Mucosa of rectum (tissue), 2 donors: Measurements from ENCODE around the gene PEX26.
"Not testable (repeated sequence)": the region's sequence is repeated elsewhere in the genome, so short reads cannot be mapped to it uniquely, and the experiment has no call there.

Source experiments
- H3K27ac ChIP-seq, 2 donors: one replicate each; pipeline ENCODE4 v1.7.0; 2013; ENCODE audit warnings: inconsistent platforms in 2 of 2, low read depth in 2 of 2, low read length in 2 of 2
- H3K27me3 ChIP-seq, 2 donors: one replicate each; pipeline ENCODE4 v1.7.0; 2013; ENCODE audit warnings: low read length in 2 of 2; ENCODE audit not compliant: control insufficient read depth in 2 of 2, insufficient read depth in 2 of 2
- H3K36me3 ChIP-seq, 2 donors: one replicate each; pipeline ENCODE4 v1.7.0; 2013; ENCODE audit warnings: low read length in 2 of 2; ENCODE audit not compliant: control insufficient read depth in 2 of 2, insufficient read depth in 2 of 2
- H3K4me1 ChIP-seq, 2 donors: one replicate each; pipeline ENCODE4 v1.7.0; 2013; ENCODE audit warnings: low read length in 2 of 2, mild to moderate bottlenecking in 1 of 2; ENCODE audit not compliant: control insufficient read depth in 2 of 2, insufficient read depth in 2 of 2
- H3K4me3 ChIP-seq, 2 donors: one replicate each; pipeline ENCODE4 v1.7.0; 2013; ENCODE audit warnings: low read length in 2 of 2
- H3K9ac ChIP-seq, 2 donors: one replicate each; pipeline ENCODE4 v1.7.0; 2013; ENCODE audit warnings: low read length in 2 of 2, low read depth in 1 of 2, mild to moderate bottlenecking in 1 of 2
- H3K9me3 ChIP-seq, 2 donors: one replicate each; pipeline ENCODE4 v1.7.0; 2013; ENCODE audit warnings: low read length in 2 of 2; ENCODE audit not compliant: control insufficient read depth in 2 of 2
- donor health status: healthy.
- donor health status: Normal muscosa, but diverticular disease.

Gene PEX26

DNA sequence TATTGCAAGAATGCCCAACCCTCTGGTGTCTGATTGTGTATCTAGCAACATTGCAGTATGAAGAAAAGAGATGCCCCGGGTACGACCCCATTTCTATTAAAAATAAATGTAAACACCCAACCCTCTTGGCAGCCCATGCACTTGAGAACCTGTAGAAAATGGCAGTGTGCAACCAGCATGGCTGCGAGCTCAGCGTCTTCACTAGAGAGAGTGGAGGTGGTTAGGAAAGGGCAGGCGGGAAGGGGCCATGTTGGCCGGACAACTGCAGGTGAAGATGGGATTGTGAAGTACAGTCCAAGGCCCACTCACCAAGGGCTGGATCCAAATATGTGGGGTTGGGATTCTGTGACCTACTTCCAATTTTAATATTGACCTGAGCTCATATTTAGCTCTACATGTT is 15.9 kb downstream of the PEX26 start:
- Histone ChIP-seq H3K4me1 (peaks cover 23 to 25% of the 10 kb centered on the region in 2 donors), H3K27me3 (no peaks in the 10 kb centered on the region), H3K9ac (no peak overlapping the region), H3K4me3 (no peak overlapping the region), H3K27ac (no peak overlapping the region), H3K9me3 (no peaks in the 10 kb centered on the region), H3K36me3 (peaks cover 8 to 14% of the 10 kb centered on the region in 2 donors)

- Histone ChIP-seq H3K9ac (no peak overlapping the region), H3K27me3 (no peaks in the 10 kb centered on the region), H3K9me3 (no peaks in the 10 kb centered on the region), H3K27ac (no peak overlapping the region), H3K4me3 (no peak overlapping the region), H3K36me3 (peaks cover 0 to 4% of the 10 kb centered on the region in 2 donors), H3K4me1 (peaks cover 17 to 18% of the 10 kb centered on the region in 2 donors)
These were observed 17.5 kb downstream of the PEX26 start for GRCh38 chr22:18095101-18095805.

DNA sequence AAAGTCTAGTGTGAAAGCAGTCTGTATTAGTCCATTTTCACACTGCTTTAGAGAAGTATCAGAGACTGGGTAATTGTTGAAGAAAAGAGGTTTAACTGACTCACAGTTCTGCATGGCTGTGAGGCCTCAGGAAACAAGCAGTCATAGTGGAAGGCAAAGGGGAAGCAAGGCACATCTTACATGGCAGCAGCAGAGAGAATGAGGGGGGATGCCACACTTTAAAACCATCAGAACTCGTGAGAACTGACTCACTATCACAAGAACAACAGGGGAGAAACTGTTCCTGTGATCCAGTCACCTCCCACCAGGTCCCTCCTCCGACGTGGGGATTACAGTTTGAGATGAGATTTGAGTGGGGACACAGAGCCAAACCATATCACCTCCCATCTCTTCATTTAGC is 19.0 kb downstream of the PEX26 start:
- no peak overlapping the region for H3K9ac ChIP-seq
- H3K27ac ChIP-seq = no peak overlapping the region
- H3K4me3 ChIP-seq = no peak overlapping the region
- H3K4me1 ChIP-seq = peaks cover 6 to 7% of the 10 kb centered on the region in 2 donors
- no peaks in the 10 kb centered on the region for H3K9me3 ChIP-seq
- H3K36me3 ChIP-seq = peaks cover 0 to 6% of the 10 kb centered on the region in 2 donors
- no peaks in the 10 kb centered on the region for H3K27me3 ChIP-seq

GRCh38 chr22:18100781-18101180 is 23.0 kb downstream of the PEX26 start:
- Histone ChIP-seq H3K9ac (no peak overlapping the region), H3K4me3 (no peak overlapping the region), H3K4me1 (no peaks in the 10 kb centered on the region), H3K36me3 (peaks cover 0 to 11% of the 10 kb centered on the region in 2 donors), H3K27me3 (no peaks in the 10 kb centered on the region), H3K9me3 (no peaks in the 10 kb centered on the region), H3K27ac (no peak overlapping the region)

DNA sequence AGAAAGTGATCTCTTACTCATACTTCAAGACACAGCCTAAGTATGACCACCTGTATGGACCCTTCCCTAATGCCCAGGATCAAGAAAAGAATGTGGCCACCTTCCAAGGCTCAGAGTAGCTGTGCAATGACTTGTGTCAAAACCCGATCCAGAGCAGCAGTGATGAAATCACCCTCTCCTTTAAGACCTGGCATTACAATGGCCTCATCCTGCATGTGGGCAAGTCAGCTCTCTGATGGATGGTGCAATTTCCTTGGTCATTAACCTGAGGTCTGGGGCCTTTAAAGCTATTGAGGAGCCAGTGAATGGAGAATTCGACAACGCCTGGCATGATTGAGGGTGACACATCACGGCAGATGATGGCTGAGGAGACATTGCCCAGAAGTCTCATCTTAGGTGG is 23.7 kb downstream of the PEX26 start:
- Histone ChIP-seq H3K27me3 (no peaks in the 10 kb centered on the region), H3K4me1 (no peaks in the 10 kb centered on the region), H3K9ac (no peak overlapping the region), H3K27ac (no peak overlapping the region), H3K4me3 (no peak overlapping the region), H3K9me3 (no peaks in the 10 kb centered on the region), H3K36me3 (peaks cover 0 to 11% of the 10 kb centered on the region in 2 donors)

DNA sequence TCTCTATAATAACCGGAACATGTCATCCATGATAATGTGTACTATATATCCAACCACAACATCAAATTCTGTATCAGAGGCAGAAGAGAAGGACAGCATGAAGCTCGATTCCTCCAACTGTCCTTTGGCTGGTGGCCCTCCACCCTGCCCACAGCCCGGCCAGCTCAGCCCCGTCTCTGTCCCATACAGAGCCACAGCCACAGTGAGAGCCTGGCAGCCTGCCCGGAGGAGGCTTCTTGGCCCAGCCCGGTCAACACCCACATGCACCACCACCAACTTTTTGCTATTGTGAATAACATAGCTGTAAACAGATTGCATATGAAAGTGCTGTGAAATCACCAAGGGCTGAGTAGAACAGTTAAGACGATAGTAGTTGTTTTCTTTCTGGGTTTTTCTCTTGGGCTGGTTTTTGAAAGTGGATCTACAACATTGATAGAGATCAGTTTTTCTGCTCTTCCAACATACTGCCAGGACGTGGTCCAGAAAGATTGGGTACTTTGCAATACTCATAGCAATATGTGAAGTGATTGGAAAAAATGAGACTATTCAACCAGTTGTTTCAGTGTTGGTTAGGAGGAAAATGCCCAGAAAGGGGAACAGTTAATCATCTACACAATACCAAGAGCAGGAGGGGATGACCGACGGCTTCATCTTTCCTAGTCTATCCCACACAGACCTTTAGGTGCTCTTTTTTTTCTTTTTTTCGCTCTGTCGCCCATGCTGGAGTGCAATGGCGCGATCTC is 25.9 kb downstream of the PEX26 start:
- H3K27ac ChIP-seq = no peak overlapping the region
- no peaks in the 10 kb centered on the region for H3K9me3 ChIP-seq
- peaks cover 0 to 11% of the 10 kb centered on the region in 2 donors for H3K36me3 ChIP-seq
- H3K9ac ChIP-seq = no peak overlapping the region
- no peak overlapping the region for H3K4me3 ChIP-seq
- H3K27me3 ChIP-seq = peaks cover 0 to 5% of the 10 kb centered on the region in 2 donors
- H3K4me1 ChIP-seq = no peaks in the 10 kb centered on the region

DNA sequence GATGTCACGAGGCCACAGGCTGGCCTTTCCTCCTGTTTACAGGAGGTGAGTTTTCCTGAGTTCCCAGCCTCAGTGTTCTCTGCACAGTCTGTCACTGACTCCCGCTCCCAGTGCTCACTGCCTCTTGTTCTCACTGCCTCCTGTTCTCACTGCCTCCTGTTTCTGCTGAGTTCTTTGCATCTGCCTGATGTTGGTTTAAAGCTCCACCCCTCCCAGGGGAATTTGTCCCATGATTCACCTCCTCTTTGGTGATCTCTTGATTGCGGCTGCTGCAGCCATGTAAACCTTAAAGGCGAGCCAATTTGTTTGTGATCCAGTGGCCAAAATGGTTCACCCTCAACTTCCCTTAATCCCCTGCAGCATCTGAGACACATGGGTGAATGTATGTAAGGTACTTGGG is 26.8 kb downstream of the PEX26 start:
- Histone ChIP-seq H3K9me3 (no peaks in the 10 kb centered on the region), H3K4me3 (no peak overlapping the region), H3K4me1 (no peaks in the 10 kb centered on the region), H3K27ac (no peak overlapping the region), H3K27me3 (peaks cover 5% of the 10 kb centered on the region in 2 donors), H3K36me3 (peaks cover 0 to 11% of the 10 kb centered on the region in 2 donors), H3K9ac (no peak overlapping the region)

- Histone ChIP-seq H3K27me3 (peaks cover 12% of the 10 kb centered on the region in 2 donors), H3K36me3 (peaks cover 0 to 11% of the 10 kb centered on the region in 2 donors)
- not testable (repeated sequence) for H3K4me3 ChIP-seq, H3K27ac ChIP-seq, H3K4me1 ChIP-seq, H3K9ac ChIP-seq, H3K9me3 ChIP-seq
These were observed 28.2 kb downstream of the PEX26 start for GRCh38 chr22:18105981-18106380.

GRCh38 chr22:18106550-18107341 is 29.0 kb downstream of the PEX26 start:
- H3K4me3 ChIP-seq, H3K27ac ChIP-seq, H3K36me3 ChIP-seq, H3K4me1 ChIP-seq, H3K9ac ChIP-seq, H3K9me3 ChIP-seq: not testable (repeated sequence)
- H3K27me3 ChIP-seq = peaks cover 15 to 19% of the 10 kb centered on the region in 2 donors

DNA sequence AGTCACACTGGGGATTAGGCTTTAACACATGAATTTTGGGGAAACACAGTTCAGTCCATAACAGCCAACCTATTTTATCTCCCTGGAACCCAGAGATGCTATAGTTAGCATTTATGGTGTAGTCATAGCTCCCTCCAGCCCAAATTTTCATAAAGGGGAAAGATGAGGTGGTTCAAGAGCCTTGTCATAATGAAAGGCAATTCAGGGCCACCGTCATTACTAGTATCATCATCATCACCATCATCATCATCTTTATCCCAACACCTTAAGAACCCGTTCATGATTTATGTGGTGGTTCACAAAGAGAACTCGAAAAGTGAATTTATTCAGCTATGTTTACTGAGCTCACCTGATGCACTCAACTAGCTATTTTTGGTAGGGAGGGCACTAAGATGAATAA is 30.4 kb downstream of the PEX26 start:
- no peak overlapping the region for H3K9ac ChIP-seq
- H3K36me3 ChIP-seq = peaks cover 0 to 2% of the 10 kb centered on the region in 2 donors
- H3K4me3 ChIP-seq = no peak overlapping the region
- H3K4me1 ChIP-seq = peaks cover 0 to 9% of the 10 kb centered on the region in 2 donors
- H3K9me3 ChIP-seq = no peaks in the 10 kb centered on the region
- no peak overlapping the region for H3K27ac ChIP-seq
- H3K27me3 ChIP-seq = peaks cover 15 to 19% of the 10 kb centered on the region in 2 donors
